Gastrocnemius medialis (tissue), 4 donors: ENCODE measurements around the gene ACTN2. TPM values are rescaled to one million over a fixed set of nuclear protein-coding genes. Genes with fewer than 3 reads are reported as not detected.

Source experiments
- ATAC-seq, 2 donors: fragments of 150-250 bp; one replicate each; pipeline ENCODE4 v1.9.1; 2016
- DNase-seq, 2 donors: peaks; one replicate each; pipeline ENCODE4 v3.0.0-alpha.2; 2019
- H3K27ac ChIP-seq, 4 donors: fragments of 200-600 bp; sonication (generic); 1 replicate in 1 of 4; 2 replicates in 3 of 4; pipeline ENCODE4 v1.5.1; 2016 to 2018; ENCODE audit warnings: mild to moderate bottlenecking in 2 of 4, moderate library complexity in 1 of 4
- H3K27me3 ChIP-seq, 3 donors: fragments of 200-600 bp; sonication (generic) in 2 of 3; 1 replicate in 1 of 3; 2 replicates in 2 of 3; pipeline versions ENCODE4 v1.5.1 to v1.6.0; 2016 to 2019; ENCODE audit warnings: mild to moderate bottlenecking in 1 of 3, moderate library complexity in 1 of 3
- H3K36me3 ChIP-seq, 2 donors: fragments of 200-600 bp; sonication (generic) in 1 of 2; one replicate each; pipeline ENCODE4 v1.5.1; 2017 to 2018
- H3K4me1 ChIP-seq, 2 donors: fragments of 200-600 bp; sonication (generic) in 1 of 2; one replicate each; pipeline ENCODE4 v1.5.1; 2016 to 2017; ENCODE audit warnings: mild to moderate bottlenecking in 2 of 2
- H3K4me3 ChIP-seq, 4 donors: fragments of 200-600 bp; sonication (generic) in 3 of 4; 1 replicate in 1 of 4; 2 replicates in 3 of 4; pipeline ENCODE4 v1.5.1; 2016 to 2019; ENCODE audit warnings: mild to moderate bottlenecking in 2 of 4
- H3K9me3 ChIP-seq, 3 donors: fragments of 200-600 bp; sonication (generic) in 2 of 3; 1 replicate in 1 of 3; 2 replicates in 2 of 3; pipeline ENCODE4 v1.5.1; 2016 to 2019
- POLR2A ChIP-seq, 2 donors: fragments of 450-650 bp; IDR thresholded peaks; one replicate each; pipeline ENCODE4 v1.6.1; 2017; ENCODE audit warnings: antibody characterized with exemption in 2 of 2, mild to moderate bottlenecking in 2 of 2, moderate library complexity in 2 of 2
- in situ Hi-C, 4 donors: fragments of 200-750 bp; cut with MboI; loops; one replicate each; pipeline versions ENCODE4 v1.15.0 to v1.8.0; 2017; ENCODE audit warnings: low sequenced_read_pairs in 4 of 4
- intact Hi-C: fragments of 100-400 bp; cut with DNase I; formaldehyde crosslinking; loops from one replicate; pipeline ENCODE4 v1.15.1; 2023; ENCODE audit warnings: low total_unique reads
- total RNA-seq, 4 donors: library from RNA; depleted of rRNA; stranded (reverse); fragments of >200 nt; gene quantifications; one replicate each; pipeline versions ENCODE4 v1.1.0 to v1.2.3, GENCODE V29; 2016
- TF ChIP-seq, protein P1 (sequence below), 5 experiments: fragments of 450-650 bp in 3 of 5; fragments of 200-600 bp in 2 of 5; sonication (generic) in 2 of 5; IDR thresholded peaks in 4 of 5; conservative IDR thresholded peaks in 1 of 5; 1 replicate in 4 of 5; 2 replicates in 1 of 5; pipeline ENCODE4 v1.5.1; 2016 to 2019; ENCODE audit warnings: antibody characterized with exemption in 5 of 5, mild to moderate bottlenecking in 3 of 5, moderate library complexity in 3 of 5

The ACTN2 gene
- total RNA-seq, 4 donors from 2014 or later, result 503 to 1,706 (median 1,214) TPM

- intact Hi-C loops, result loop anchor here (10.0 kb wide), 1 partner anchor 110 kb away; no protein-coding TSS in a partner anchor
- no peak for ATAC-seq
- H3K4me3 ChIP-seq, result no peak overlapping the region
These were observed 68.4 kb downstream of the ACTN2 start for GRCh38 chr1:236754525-236755210.

DNA sequence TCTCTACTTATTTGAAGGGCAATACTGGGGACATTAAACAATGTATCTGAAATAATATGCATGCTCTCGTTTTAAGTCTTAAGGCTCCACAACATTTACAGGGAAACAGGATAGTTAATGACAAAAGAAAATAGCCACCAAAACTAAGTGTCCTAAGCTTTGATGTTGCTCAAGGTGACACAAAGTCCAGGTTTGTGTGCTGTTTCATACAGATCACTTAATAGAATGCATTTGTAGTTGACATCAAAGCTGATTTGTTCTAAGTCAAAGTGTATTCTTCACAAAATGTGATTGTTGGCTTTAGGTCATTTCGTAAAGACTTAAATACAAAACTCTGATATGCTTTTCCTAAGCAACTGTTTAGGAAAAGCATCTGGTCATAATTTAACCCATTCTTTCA is 71.3 kb downstream of the ACTN2 start:
- in situ Hi-C loops, result no loop called here

More at GRCh38 chr1:236754525-236755210, 68.4 kb downstream of the ACTN2 start:
- TF ChIP-seq POLR2A (IDR thresholded peaks at IDR 0.05), result no peak
- TF ChIP-seq, protein P1, sequence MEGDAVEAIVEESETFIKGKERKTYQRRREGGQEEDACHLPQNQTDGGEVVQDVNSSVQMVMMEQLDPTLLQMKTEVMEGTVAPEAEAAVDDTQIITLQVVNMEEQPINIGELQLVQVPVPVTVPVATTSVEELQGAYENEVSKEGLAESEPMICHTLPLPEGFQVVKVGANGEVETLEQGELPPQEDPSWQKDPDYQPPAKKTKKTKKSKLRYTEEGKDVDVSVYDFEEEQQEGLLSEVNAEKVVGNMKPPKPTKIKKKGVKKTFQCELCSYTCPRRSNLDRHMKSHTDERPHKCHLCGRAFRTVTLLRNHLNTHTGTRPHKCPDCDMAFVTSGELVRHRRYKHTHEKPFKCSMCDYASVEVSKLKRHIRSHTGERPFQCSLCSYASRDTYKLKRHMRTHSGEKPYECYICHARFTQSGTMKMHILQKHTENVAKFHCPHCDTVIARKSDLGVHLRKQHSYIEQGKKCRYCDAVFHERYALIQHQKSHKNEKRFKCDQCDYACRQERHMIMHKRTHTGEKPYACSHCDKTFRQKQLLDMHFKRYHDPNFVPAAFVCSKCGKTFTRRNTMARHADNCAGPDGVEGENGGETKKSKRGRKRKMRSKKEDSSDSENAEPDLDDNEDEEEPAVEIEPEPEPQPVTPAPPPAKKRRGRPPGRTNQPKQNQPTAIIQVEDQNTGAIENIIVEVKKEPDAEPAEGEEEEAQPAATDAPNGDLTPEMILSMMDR (IDR thresholded peaks at IDR 0.05 in 4 of 5, conservative IDR thresholded peaks at IDR 0.05 in 1 of 5), result no peak
- Histone ChIP-seq H3K27me3 (no peaks in the 10 kb centered on the region), H3K36me3 (peaks cover 0 to 73% of the 10 kb centered on the region in 2 donors), H3K27ac (no peak overlapping the region), H3K9me3 (no peaks in the 10 kb centered on the region), H3K4me1 (no peaks in the 10 kb centered on the region)
- DNase-seq, result no peak
- in situ Hi-C loops, result no loop called here

DNA sequence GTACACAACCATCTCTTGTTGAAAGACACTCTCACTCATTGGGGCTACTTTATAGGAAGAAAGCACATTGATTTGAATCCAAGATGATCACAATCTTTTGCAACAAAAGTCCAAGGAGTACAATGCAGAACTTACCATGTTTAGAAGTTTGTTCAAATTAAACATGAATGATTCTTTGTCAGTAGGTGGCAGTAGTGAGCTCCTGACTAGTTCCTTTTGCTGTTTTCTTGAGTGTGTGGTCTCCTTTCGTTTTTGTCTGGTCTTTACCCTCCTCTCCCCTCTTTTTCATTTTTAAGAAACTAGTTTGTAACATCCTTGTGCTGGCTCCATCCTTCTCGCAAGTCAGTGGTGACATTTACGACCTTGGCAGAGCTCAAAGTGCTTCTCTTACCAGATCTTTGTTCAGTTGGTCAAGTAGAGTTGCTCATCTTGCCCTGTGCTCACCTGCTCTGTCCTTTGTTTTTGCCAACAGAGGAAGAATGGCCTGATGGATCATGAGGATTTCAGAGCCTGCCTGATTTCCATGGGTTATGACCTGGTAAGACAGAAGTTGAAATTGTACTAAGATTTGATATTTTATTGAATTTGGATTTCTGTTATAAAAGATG is 73.1 kb downstream of the ACTN2 start:
- Histone ChIP-seq H3K4me1 (peaks cover 0 to 4% of the 10 kb centered on the region in 2 donors), H3K4me3 (no peak overlapping the region), H3K36me3 (peaks cover 2 to 79% of the 10 kb centered on the region in 2 donors), H3K27me3 (no peaks in the 10 kb centered on the region), H3K27ac (peak overlapping the region in 2 of 4 donors; percentile 45 to 47), H3K9me3 (no peaks in the 10 kb centered on the region)
- DNase-seq (no peak), ATAC-seq (peak; percentile 27 to 53)
- intact Hi-C loops (loop anchor here (10.0 kb wide), 1 partner anchor 105 kb away; no protein-coding TSS in a partner anchor), in situ Hi-C loops (no loop called here)
- TF ChIP-seq POLR2A (IDR thresholded peaks at IDR 0.05), result no peak
- TF ChIP-seq, protein P1 (IDR thresholded peaks at IDR 0.05 in 4 of 5, conservative IDR thresholded peaks at IDR 0.05 in 1 of 5), result peak in 4 of 5 experiments; percentile 31 to 66 (median 51)

More for the DNA sequence above, 71.3 kb downstream of the ACTN2 start:
- intact Hi-C loops, result loop anchor here (10.0 kb wide), 1 partner anchor 107 kb away; no protein-coding TSS in a partner anchor
- H3K36me3 ChIP-seq, result peaks cover 0 to 72% of the 10 kb centered on the region in 2 donors
- peaks cover 0 to 4% of the 10 kb centered on the region in 2 donors for H3K4me1 ChIP-seq
- H3K4me3 ChIP-seq, result no peak overlapping the region
- DNase-seq (no peak), ATAC-seq (no peak)
- H3K27me3 ChIP-seq, result no peaks in the 10 kb centered on the region
- no peaks in the 10 kb centered on the region for H3K9me3 ChIP-seq
- H3K27ac ChIP-seq, result no peak overlapping the region
- TF ChIP-seq, protein P1 (IDR thresholded peaks at IDR 0.05 in 4 of 5, conservative IDR thresholded peaks at IDR 0.05 in 1 of 5), result no peak
- no peak for TF ChIP-seq POLR2A (IDR thresholded peaks at IDR 0.05)

- intact Hi-C loops, result no loop called here
- no peak for DNase-seq
These were observed 74.2 kb downstream of the ACTN2 start for GRCh38 chr1:236760480-236760879.

More at GRCh38 chr1:236760480-236760879, 74.2 kb downstream of the ACTN2 start:
- H3K27ac ChIP-seq, result peak overlapping the region in 2 of 4 donors; percentile 45 to 46
- in situ Hi-C loops, result no loop called here
- no peak for TF ChIP-seq POLR2A (IDR thresholded peaks at IDR 0.05)
- TF ChIP-seq, protein P1 (IDR thresholded peaks at IDR 0.05 in 4 of 5, conservative IDR thresholded peaks at IDR 0.05 in 1 of 5), result no peak
- H3K4me1 ChIP-seq, result peaks cover 0 to 4% of the 10 kb centered on the region in 2 donors
- H3K36me3 ChIP-seq, result peaks cover 4 to 72% of the 10 kb centered on the region in 2 donors
- no peaks in the 10 kb centered on the region for H3K27me3 ChIP-seq
- H3K4me3 ChIP-seq, result no peak overlapping the region
- no peak for ATAC-seq
- no peaks in the 10 kb centered on the region for H3K9me3 ChIP-seq
